CD4-positive, CD25-positive, alpha-beta regulatory T cell (primary cell): ENCODE results near the gene PARP4. TPM values are rescaled to one million over a fixed set of nuclear protein-coding genes. Genes with fewer than 3 reads are reported as not detected.
"Not testable (repeated sequence)": the region's sequence is repeated elsewhere in the genome, so short reads cannot be mapped to it uniquely, and the experiment has no call there.

ENCODE experiments used
- ATAC-seq, 2 donors: fragments of 150-1000 bp; cut with Tn5 transposase; one replicate each; pipeline ENCODE4 v1.10.0; 2021; ENCODE audit warnings: low read depth in 2 of 2, moderate number of reproducible peaks in 2 of 2, moderate library complexity in 1 of 2
- DNase-seq, 3 donors: peaks; one replicate each; pipeline versions ENCODE4 v3.0.0 to v3.0.0-alpha.2; 2012 to 2022; ENCODE audit warnings: mixed read lengths in 1 of 3
- H3K27ac ChIP-seq: one replicate; pipeline ENCODE4 v1.7.0; 2013; ENCODE audit warnings: mild to moderate bottlenecking, low read length; ENCODE audit not compliant: insufficient read depth, poor library complexity, severe bottlenecking
- H3K27me3 ChIP-seq: one replicate; pipeline ENCODE4 v1.7.0; 2013; ENCODE audit warnings: low read length; ENCODE audit not compliant: control insufficient read depth, insufficient read depth
- H3K36me3 ChIP-seq: one replicate; pipeline ENCODE4 v1.7.0; 2013; ENCODE audit warnings: mild to moderate bottlenecking, low read length, moderate library complexity; ENCODE audit not compliant: control insufficient read depth, insufficient read depth
- H3K4me1 ChIP-seq: 2 replicates; pipeline ENCODE4 v1.7.0; 2013; ENCODE audit warnings: mild to moderate bottlenecking, low read length; ENCODE audit not compliant: insufficient read depth, control insufficient read depth, poor library complexity, severe bottlenecking
- H3K4me3 ChIP-seq: one replicate; pipeline ENCODE4 v1.7.0; 2013; ENCODE audit warnings: low read depth, mild to moderate bottlenecking, low read length, moderate library complexity
- H3K9me3 ChIP-seq, 2 experiments: 1 replicate in 1 of 2; 2 replicates in 1 of 2; pipeline ENCODE4 v1.7.0; 2013; ENCODE audit warnings: low read length in 2 of 2, mild to moderate bottlenecking in 1 of 2, moderate library complexity in 1 of 2; ENCODE audit not compliant: control insufficient read depth in 2 of 2
- H3K27ac Mint-ChIP-seq, 3 donors: one replicate each; pipeline ENCODE4 v1.8.0; 2020 to 2022; ENCODE audit warnings: mild to moderate bottlenecking in 3 of 3, mixed read lengths in 3 of 3, moderate library complexity in 2 of 3
- H3K27me3 Mint-ChIP-seq: one replicate; pipeline ENCODE4 v1.8.0; 2022; ENCODE audit warnings: mild to moderate bottlenecking, mixed read lengths
- H3K36me3 Mint-ChIP-seq: one replicate; pipeline ENCODE4 v1.8.0; 2020; ENCODE audit warnings: mixed read lengths
- H3K4me1 Mint-ChIP-seq, 4 donors: one replicate each; pipeline ENCODE4 v1.8.0; 2020 to 2022; ENCODE audit warnings: mixed read lengths in 4 of 4, mild to moderate bottlenecking in 1 of 4
- H3K4me3 Mint-ChIP-seq, 4 donors: one replicate each; pipeline ENCODE4 v1.8.0; 2020 to 2022; ENCODE audit warnings: mild to moderate bottlenecking in 4 of 4, mixed read lengths in 4 of 4, moderate library complexity in 3 of 4
- H3K9me3 Mint-ChIP-seq, 7 donors: one replicate each; pipeline ENCODE4 v1.8.0; 2020 to 2022; ENCODE audit warnings: mixed read lengths in 7 of 7, mild to moderate bottlenecking in 3 of 7, moderate library complexity in 2 of 7
- polyA plus RNA-seq, 4 donors: library from polyadenylated mRNA; unstranded; fragments of 300-500 nt; fragmentation: Illumina TruSeq; gene quantifications; one replicate each; pipeline ENCODE4 v1.2.3, GENCODE V29; 2021
- total RNA-seq: library from RNA; stranded (reverse); gene quantifications from one replicate; pipeline ENCODE4 v1.2.3, GENCODE V29; 2022

PARP4 gene
- total and polyA plus RNA-seq, 5 donors from 2014 or later, result 61.4 to 71.8 (median 64.4) TPM

GRCh38 chr13:24491845-24492244 is 20.7 kb downstream of the PARP4 start:
- no peak for ATAC-seq
- Mint-ChIP-seq H3K36me3 (peaks cover 64% of the 10 kb centered on the region), H3K4me1 (peaks cover 0 to 2% (median 0%) of the 10 kb centered on the region in 4 donors), H3K27me3 (no peaks in the 10 kb centered on the region), H3K9me3 (no peaks in the 10 kb centered on the region), H3K4me3 (no peak overlapping the region), H3K27ac (no peak overlapping the region)
- no peak overlapping the region for H3K27ac ChIP-seq
- DNase-seq, result no peak
- no peaks in the 10 kb centered on the region for H3K27me3 ChIP-seq
- no peaks in the 10 kb centered on the region for H3K4me1 ChIP-seq
- H3K4me3 ChIP-seq, result no peak overlapping the region
- H3K36me3 ChIP-seq, result peaks cover 79% of the 10 kb centered on the region
- H3K9me3 ChIP-seq, result no peaks in the 10 kb centered on the region

- Histone ChIP-seq H3K27ac (no peak overlapping the region), H3K4me3 (no peak overlapping the region), H3K27me3 (no peaks in the 10 kb centered on the region), H3K9me3 (no peaks in the 10 kb centered on the region), H3K36me3 (peaks cover 79% of the 10 kb centered on the region), H3K4me1 (no peaks in the 10 kb centered on the region)
- Mint-ChIP-seq H3K9me3 (no peaks in the 10 kb centered on the region), H3K27ac (no peak overlapping the region), H3K27me3 (no peaks in the 10 kb centered on the region), H3K4me1 (peaks cover 0 to 2% (median 0%) of the 10 kb centered on the region in 4 donors), H3K36me3 (peaks cover 61% of the 10 kb centered on the region), H3K4me3 (no peak overlapping the region)
- DNase-seq (no peak), ATAC-seq (no peak)
Observed at GRCh38 chr13:24489721-24490120, 22.9 kb downstream of the PARP4 start.

GRCh38 chr13:24488092-24488491 is 24.5 kb downstream of the PARP4 start:
- ATAC-seq, DNase-seq, H3K4me1 Mint-ChIP-seq, H3K27ac ChIP-seq, H3K27ac Mint-ChIP-seq, H3K27me3 Mint-ChIP-seq, H3K4me1 ChIP-seq, H3K9me3 Mint-ChIP-seq, H3K4me3 Mint-ChIP-seq, H3K4me3 ChIP-seq, H3K9me3 ChIP-seq, H3K27me3 ChIP-seq: not testable (repeated sequence)
- peaks cover 73% of the 10 kb centered on the region for H3K36me3 ChIP-seq
- peaks cover 57% of the 10 kb centered on the region for H3K36me3 Mint-ChIP-seq

GRCh38 chr13:24486017-24486657 is 26.4 kb downstream of the PARP4 start:
- not testable (repeated sequence) for H3K9me3 Mint-ChIP-seq, H3K4me3 Mint-ChIP-seq, DNase-seq, H3K4me1 ChIP-seq, H3K27ac ChIP-seq, ATAC-seq, H3K4me1 Mint-ChIP-seq, H3K4me3 ChIP-seq, H3K27me3 ChIP-seq, H3K9me3 ChIP-seq, H3K27me3 Mint-ChIP-seq
- H3K36me3 ChIP-seq, result peaks cover 70% of the 10 kb centered on the region
- peaks cover 69% of the 10 kb centered on the region for H3K36me3 Mint-ChIP-seq
- H3K27ac Mint-ChIP-seq, result peak overlapping the region in 1 of 3 donors; percentile 15

GRCh38 chr13:24473686-24474085 is 38.9 kb downstream of the PARP4 start:
- no peak for DNase-seq
- no peak overlapping the region for H3K4me3 ChIP-seq
- no peaks in the 10 kb centered on the region for H3K9me3 ChIP-seq
- no peak overlapping the region for H3K27ac ChIP-seq
- H3K36me3 ChIP-seq, result peaks cover 85% of the 10 kb centered on the region
- Mint-ChIP-seq H3K4me3 (no peak overlapping the region), H3K27me3 (no peaks in the 10 kb centered on the region), H3K4me1 (peaks cover 0 to 3% (median 1%) of the 10 kb centered on the region in 4 donors), H3K9me3 (no peaks in the 10 kb centered on the region), H3K36me3 (peaks cover 76% of the 10 kb centered on the region), H3K27ac (peak overlapping the region in 2 of 3 donors; percentile 27 to 59)
- no peaks in the 10 kb centered on the region for H3K27me3 ChIP-seq
- H3K4me1 ChIP-seq, result no peaks in the 10 kb centered on the region
- no peak for ATAC-seq

GRCh38 chr13:24472129-24472528 is 40.4 kb downstream of the PARP4 start:
- H3K27ac ChIP-seq, H3K9me3 Mint-ChIP-seq, H3K27me3 ChIP-seq, H3K27me3 Mint-ChIP-seq, H3K4me3 ChIP-seq, ATAC-seq, H3K4me1 ChIP-seq, DNase-seq, H3K4me3 Mint-ChIP-seq, H3K9me3 ChIP-seq, H3K4me1 Mint-ChIP-seq: not testable (repeated sequence)
- peaks cover 85% of the 10 kb centered on the region for H3K36me3 ChIP-seq
- Mint-ChIP-seq H3K27ac (peak overlapping the region in 1 of 3 donors; percentile 15), H3K36me3 (peaks cover 84% of the 10 kb centered on the region)

GRCh38 chr13:24463078-24463477 is 49.5 kb downstream of the PARP4 start:
- Mint-ChIP-seq H3K27me3 (no peaks in the 10 kb centered on the region), H3K9me3 (peaks cover 0 to 3% (median 0%) of the 10 kb centered on the region in 7 donors), H3K27ac (peak overlapping the region in 1 of 3 donors; percentile 87), H3K4me3 (no peak overlapping the region), H3K36me3 (peaks cover 53% of the 10 kb centered on the region), H3K4me1 (peaks cover 30 to 34% (median 32%) of the 10 kb centered on the region in 4 donors)
- ATAC-seq (no peak), DNase-seq (no peak)
- Histone ChIP-seq H3K4me3 (no peak overlapping the region), H3K27ac (no peak overlapping the region), H3K4me1 (no peaks in the 10 kb centered on the region), H3K36me3 (peaks cover 60% of the 10 kb centered on the region), H3K9me3 (no peaks in the 10 kb centered on the region), H3K27me3 (no peaks in the 10 kb centered on the region)

- no peaks in the 10 kb centered on the region for H3K27me3 Mint-ChIP-seq
- no peak overlapping the region for H3K4me3 Mint-ChIP-seq
- no peak for DNase-seq
- Histone ChIP-seq H3K9me3 (no peaks in the 10 kb centered on the region), H3K27ac (no peak overlapping the region), H3K27me3 (no peaks in the 10 kb centered on the region), H3K4me1 (no peaks in the 10 kb centered on the region), H3K4me3 (no peak overlapping the region), H3K36me3 (peaks cover 57% of the 10 kb centered on the region)
- peak overlapping the region in 2 of 3 donors; percentile 46 to 82 for H3K27ac Mint-ChIP-seq
- H3K36me3 Mint-ChIP-seq, result peaks cover 42% of the 10 kb centered on the region
- ATAC-seq, result no peak
- H3K9me3 Mint-ChIP-seq, result peaks cover 0 to under 1% (median 0%) of the 10 kb centered on the region in 7 donors
- peaks cover 24 to 32% (median 31%) of the 10 kb centered on the region in 4 donors for H3K4me1 Mint-ChIP-seq
Observed at GRCh38 chr13:24460256-24460655, 52.3 kb downstream of the PARP4 start.
